Measurements from ENCODE around the gene EFNA4.

The EFNA4 gene

GRCh38 chr1:155052439-155053395, 10.8 kb upstream of the EFNA4 start:
- no peak for DNase-seq

GRCh38 chr1:155053531-155054105, 9.9 kb upstream of the EFNA4 start:
- DNase-seq: no peak

GRCh38 chr1:155057104-155057503, 6.4 kb upstream of the EFNA4 start:
- no peak for DNase-seq

GRCh38 chr1:155057788-155058211, 5.7 kb upstream of the EFNA4 start:
- DNase-seq: no peak

GRCh38 chr1:155060736-155061135, 2.8 kb upstream of the EFNA4 start:
- DNase-seq: no peak

GRCh38 chr1:155061381-155062150, 2.0 kb upstream of the EFNA4 start:
- peak; percentile 73 for DNase-seq

- no peak for DNase-seq
Observed at GRCh38 chr1:155062151-155062686, 1.3 kb upstream of the EFNA4 start.

GRCh38 chr1:155062702-155063411, 683 bp upstream of the EFNA4 start:
- no peak for DNase-seq

GRCh38 chr1:155064111-155064831, 731 bp downstream of the EFNA4 start:
- DNase-seq: no peak

- no peak for DNase-seq
Observed at GRCh38 chr1:155064832-155065429, 1.4 kb downstream of the EFNA4 start.

- DNase-seq: no peak
Observed at GRCh38 chr1:155066777-155067176, 3.2 kb downstream of the EFNA4 start.

- no peak for DNase-seq
Observed at GRCh38 chr1:155068599-155068998, 5.1 kb downstream of the EFNA4 start.

GRCh38 chr1:155069551-155070157, 6.1 kb downstream of the EFNA4 start:
- no peak for DNase-seq

GRCh38 chr1:155070158-155070621, 6.7 kb downstream of the EFNA4 start:
- no peak for DNase-seq

GRCh38 chr1:155070721-155071569, 7.4 kb downstream of the EFNA4 start:
- no peak for DNase-seq

GRCh38 chr1:155071701-155072100, 8.2 kb downstream of the EFNA4 start:
- no peak for DNase-seq

- no peak for DNase-seq
Observed at GRCh38 chr1:155072531-155073289, 9.2 kb downstream of the EFNA4 start.

GRCh38 chr1:155073377-155074242, 10.1 kb downstream of the EFNA4 start:
- no peak for DNase-seq
